ENCODE measurements around the gene SMIM5. TPM values are rescaled to one million over a fixed set of nuclear protein-coding genes. Genes with fewer than 3 reads are reported as not detected.
A peak's percentile ranks its signal among the peaks of the same experiment; 100 is the strongest.

SMIM5 gene
- total and polyA plus RNA-seq, 2 donors, result 0.94 to 7.3 TPM

DNA sequence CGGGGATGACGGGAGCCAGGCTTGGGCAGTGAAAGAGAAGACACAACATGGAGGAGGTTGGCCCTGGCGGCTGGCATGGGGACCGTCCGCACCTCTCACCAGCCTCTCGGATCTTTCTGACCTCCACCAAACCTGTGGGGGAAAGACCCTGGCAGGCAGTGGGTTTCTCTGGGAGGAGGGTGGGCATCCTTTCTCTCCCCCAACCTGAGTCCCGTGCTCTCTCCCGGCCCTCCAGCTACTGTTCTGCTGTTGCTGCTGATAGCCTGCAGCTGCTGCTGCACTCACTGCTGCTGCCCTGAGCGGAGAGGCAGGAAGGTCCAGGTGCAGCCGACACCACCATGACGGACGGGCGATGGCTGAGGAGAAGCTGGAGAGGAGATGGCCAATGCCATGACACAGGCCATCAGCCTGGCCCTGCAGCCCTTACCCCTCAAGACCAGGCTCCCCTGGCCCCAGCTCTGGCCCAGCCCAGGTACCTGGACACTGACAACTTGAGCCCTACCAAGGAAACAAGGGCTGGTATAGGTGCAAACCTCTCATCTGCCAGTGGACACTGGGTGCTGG, 7.4 kb downstream of the SMIM5 start:
- Histone ChIP-seq H3K4me3 (ENCODE audit: low read length in 2 of 2) (no peak overlapping the region), H3K36me3 (ENCODE audit: control insufficient read depth in 2 of 2, insufficient read depth in 2 of 2, low read length in 1 of 2) (peaks cover 8 to 28% of the 10 kb centered on the region in 2 donors), H3K4me1 (ENCODE audit: control insufficient read depth in 2 of 2, insufficient read depth in 2 of 2, low read length in 2 of 2) (peaks cover 0 to 3% of the 10 kb centered on the region in 2 donors), H3K9me3 (ENCODE audit: control insufficient read depth in 2 of 2, insufficient read depth in 1 of 2, low read length in 1 of 2) (no peaks in the 10 kb centered on the region), H3K27ac (ENCODE audit: low read depth in 1 of 2, low read length in 1 of 2) (no peak overlapping the region), H3K27me3 (ENCODE audit: control insufficient read depth in 2 of 2, insufficient read depth in 1 of 2, low read length in 1 of 2) (no peaks in the 10 kb centered on the region)
- 98% methylated on average over 13 of the region's 13 CpGs for WGBS
- no peak for DNase-seq (ENCODE audit: low read depth in 6 of 9, low spot score in 9 of 9)

DNA sequence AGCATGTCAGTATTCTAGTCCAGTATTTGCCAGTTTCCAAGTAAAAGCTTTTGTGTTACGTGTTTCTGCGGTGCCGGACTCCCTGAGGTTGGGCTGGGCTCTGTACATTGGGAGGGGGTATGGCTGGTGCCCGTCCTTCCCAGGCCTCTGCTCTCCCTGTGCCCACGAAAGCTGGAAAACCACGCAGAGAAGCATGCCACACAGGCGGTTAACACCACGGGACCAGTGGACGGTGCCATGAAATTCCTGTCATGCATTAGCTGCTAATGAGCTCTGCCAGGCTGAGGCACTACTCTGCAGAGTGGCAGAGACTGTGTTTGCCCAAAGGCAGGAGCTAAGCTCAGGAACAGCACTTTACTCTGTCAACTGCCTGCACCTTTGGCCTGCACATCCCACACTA, 8.1 kb downstream of the SMIM5 start:
- 95% methylated on average over 9 of the region's 9 CpGs for WGBS
- Histone ChIP-seq H3K4me1 (ENCODE audit: control insufficient read depth in 2 of 2, insufficient read depth in 2 of 2, low read length in 2 of 2) (peaks cover 0 to 10% of the 10 kb centered on the region in 2 donors), H3K9me3 (ENCODE audit: control insufficient read depth in 2 of 2, insufficient read depth in 1 of 2, low read length in 1 of 2) (no peaks in the 10 kb centered on the region), H3K4me3 (ENCODE audit: low read length in 2 of 2) (no peak overlapping the region), H3K36me3 (ENCODE audit: control insufficient read depth in 2 of 2, insufficient read depth in 2 of 2, low read length in 1 of 2) (peaks cover 8 to 28% of the 10 kb centered on the region in 2 donors), H3K27ac (ENCODE audit: low read depth in 1 of 2, low read length in 1 of 2) (no peak overlapping the region), H3K27me3 (ENCODE audit: control insufficient read depth in 2 of 2, insufficient read depth in 1 of 2, low read length in 1 of 2) (no peaks in the 10 kb centered on the region)
- no peak for DNase-seq (ENCODE audit: low read depth in 6 of 9, low spot score in 9 of 9)

GRCh38 chr17:75642182-75642783, 9.0 kb downstream of the SMIM5 start:
- 88% methylated on average over 7 of the region's 7 CpGs for WGBS
- peaks cover 8 to 28% of the 10 kb centered on the region in 2 donors for H3K36me3 ChIP-seq (ENCODE audit: control insufficient read depth in 2 of 2, insufficient read depth in 2 of 2, low read length in 1 of 2)
- H3K4me3 ChIP-seq (ENCODE audit: low read length in 2 of 2), result no peak overlapping the region
- H3K27me3 ChIP-seq (ENCODE audit: control insufficient read depth in 2 of 2, insufficient read depth in 1 of 2, low read length in 1 of 2), result no peaks in the 10 kb centered on the region
- no peak overlapping the region for H3K27ac ChIP-seq (ENCODE audit: low read depth in 1 of 2, low read length in 1 of 2)
- no peaks in the 10 kb centered on the region for H3K9me3 ChIP-seq (ENCODE audit: control insufficient read depth in 2 of 2, insufficient read depth in 1 of 2, low read length in 1 of 2)
- no peak for DNase-seq (ENCODE audit: low read depth in 6 of 9, low spot score in 9 of 9)
- H3K4me1 ChIP-seq (ENCODE audit: control insufficient read depth in 2 of 2, insufficient read depth in 2 of 2, low read length in 2 of 2), result peaks cover 0 to 12% of the 10 kb centered on the region in 2 donors

- H3K36me3 ChIP-seq (ENCODE audit: control insufficient read depth in 2 of 2, insufficient read depth in 2 of 2, low read length in 1 of 2), result peaks cover 11 to 29% of the 10 kb centered on the region in 2 donors
- H3K4me1 ChIP-seq (ENCODE audit: control insufficient read depth in 2 of 2, insufficient read depth in 2 of 2, low read length in 2 of 2), result peaks cover 0 to 12% of the 10 kb centered on the region in 2 donors
- H3K4me3 ChIP-seq (ENCODE audit: low read length in 2 of 2), result no peak overlapping the region
- no peak overlapping the region for H3K27ac ChIP-seq (ENCODE audit: low read depth in 1 of 2, low read length in 1 of 2)
- no peak for DNase-seq (ENCODE audit: low read depth in 6 of 9, low spot score in 9 of 9)
- H3K27me3 ChIP-seq (ENCODE audit: control insufficient read depth in 2 of 2, insufficient read depth in 1 of 2, low read length in 1 of 2), result no peaks in the 10 kb centered on the region
- no peaks in the 10 kb centered on the region for H3K9me3 ChIP-seq (ENCODE audit: control insufficient read depth in 2 of 2, insufficient read depth in 1 of 2, low read length in 1 of 2)
- 97% methylated on average over 17 of the region's 17 CpGs for whole genome bisulfite sequencing
These were observed 9.8 kb downstream of the SMIM5 start for GRCh38 chr17:75642784-75643642.

GRCh38 chr17:75643643-75644017, 10.4 kb downstream of the SMIM5 start:
- WGBS, result 97% methylated on average over 7 of the region's 7 CpGs
- Histone ChIP-seq H3K27me3 (ENCODE audit: control insufficient read depth in 2 of 2, insufficient read depth in 1 of 2, low read length in 1 of 2) (no peaks in the 10 kb centered on the region), H3K9me3 (ENCODE audit: control insufficient read depth in 2 of 2, insufficient read depth in 1 of 2, low read length in 1 of 2) (no peaks in the 10 kb centered on the region), H3K4me3 (ENCODE audit: low read length in 2 of 2) (no peak overlapping the region), H3K36me3 (ENCODE audit: control insufficient read depth in 2 of 2, insufficient read depth in 2 of 2, low read length in 1 of 2) (peaks cover 11 to 29% of the 10 kb centered on the region in 2 donors), H3K27ac (ENCODE audit: low read depth in 1 of 2, low read length in 1 of 2) (no peak overlapping the region), H3K4me1 (ENCODE audit: control insufficient read depth in 2 of 2, insufficient read depth in 2 of 2, low read length in 2 of 2) (peaks cover 0 to 12% of the 10 kb centered on the region in 2 donors)
- no peak for DNase-seq (ENCODE audit: low read depth in 6 of 9, low spot score in 9 of 9)

- Histone ChIP-seq H3K9me3 (ENCODE audit: control insufficient read depth in 2 of 2, insufficient read depth in 1 of 2, low read length in 1 of 2) (no peaks in the 10 kb centered on the region), H3K27me3 (ENCODE audit: control insufficient read depth in 2 of 2, insufficient read depth in 1 of 2, low read length in 1 of 2) (no peaks in the 10 kb centered on the region), H3K4me1 (ENCODE audit: control insufficient read depth in 2 of 2, insufficient read depth in 2 of 2, low read length in 2 of 2) (peaks cover 0 to 12% of the 10 kb centered on the region in 2 donors), H3K27ac (ENCODE audit: low read depth in 1 of 2, low read length in 1 of 2) (no peak overlapping the region), H3K4me3 (ENCODE audit: low read length in 2 of 2) (no peak overlapping the region), H3K36me3 (ENCODE audit: control insufficient read depth in 2 of 2, insufficient read depth in 2 of 2, low read length in 1 of 2) (peaks cover 21% of the 10 kb centered on the region in 2 donors)
- no peak for DNase-seq (ENCODE audit: low read depth in 6 of 9, low spot score in 9 of 9)
- WGBS, result 83% methylated on average over 7 of the region's 7 CpGs
These were observed 12.3 kb downstream of the SMIM5 start for GRCh38 chr17:75645501-75645888.

DNA sequence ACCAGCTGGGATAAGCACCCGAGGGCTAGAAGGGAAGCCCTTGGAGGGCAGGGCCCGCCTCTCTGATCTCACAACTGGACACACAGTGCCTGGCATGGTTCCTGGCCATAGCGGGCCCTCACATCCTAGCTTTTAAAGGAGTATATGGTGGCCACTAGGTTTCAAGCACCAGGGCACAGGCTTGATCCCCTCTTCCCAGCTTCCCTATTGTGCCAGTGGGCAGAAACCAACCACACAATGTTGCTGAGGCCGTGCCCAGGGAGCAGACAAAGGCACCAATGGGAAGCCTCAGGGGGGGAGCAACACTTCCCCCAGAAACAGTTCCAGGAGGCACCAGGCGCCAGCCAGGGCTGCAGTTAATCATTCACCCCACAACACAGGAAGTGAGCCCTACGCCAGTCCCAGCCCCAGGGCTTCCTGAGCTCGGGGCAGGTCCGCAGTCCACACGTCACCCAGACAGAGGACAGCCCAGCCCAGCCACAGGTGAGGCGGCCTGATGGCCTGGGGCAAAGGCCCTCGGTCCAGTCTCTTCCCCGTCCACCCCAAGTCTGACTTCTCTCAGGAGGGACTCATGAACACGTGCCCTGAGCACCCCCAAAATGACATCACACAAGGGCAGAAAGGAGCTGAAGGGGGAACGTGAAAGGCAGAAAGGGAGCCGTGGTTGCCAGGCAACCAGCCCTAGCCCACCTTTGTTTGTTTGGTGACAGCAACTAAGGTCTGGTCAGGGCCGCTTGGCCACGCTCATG, 12.8 kb downstream of the SMIM5 start:
- Histone ChIP-seq H3K9me3 (ENCODE audit: control insufficient read depth in 2 of 2, insufficient read depth in 1 of 2, low read length in 1 of 2) (no peaks in the 10 kb centered on the region), H3K27me3 (ENCODE audit: control insufficient read depth in 2 of 2, insufficient read depth in 1 of 2, low read length in 1 of 2) (no peaks in the 10 kb centered on the region)

GRCh38 chr17:75646638-75646992, 13.4 kb downstream of the SMIM5 start:
- H3K36me3 ChIP-seq (ENCODE audit: control insufficient read depth in 2 of 2, insufficient read depth in 2 of 2, low read length in 1 of 2), result peaks cover 26 to 28% of the 10 kb centered on the region in 2 donors
- no peaks in the 10 kb centered on the region for H3K27me3 ChIP-seq (ENCODE audit: control insufficient read depth in 2 of 2, insufficient read depth in 1 of 2, low read length in 1 of 2)
- DNase-seq (ENCODE audit: low read depth in 6 of 9, low spot score in 9 of 9), result no peak
- peaks cover 0 to 12% of the 10 kb centered on the region in 2 donors for H3K4me1 ChIP-seq (ENCODE audit: control insufficient read depth in 2 of 2, insufficient read depth in 2 of 2, low read length in 2 of 2)
- H3K4me3 ChIP-seq (ENCODE audit: low read length in 2 of 2), result no peak overlapping the region
- no peak overlapping the region for H3K27ac ChIP-seq (ENCODE audit: low read depth in 1 of 2, low read length in 1 of 2)
- no peaks in the 10 kb centered on the region for H3K9me3 ChIP-seq (ENCODE audit: control insufficient read depth in 2 of 2, insufficient read depth in 1 of 2, low read length in 1 of 2)
- WGBS, result 96% methylated on average over 6 of the region's 6 CpGs

More for the DNA sequence above, 12.8 kb downstream of the SMIM5 start:
- Histone ChIP-seq H3K4me1 (ENCODE audit: control insufficient read depth in 2 of 2, insufficient read depth in 2 of 2, low read length in 2 of 2) (peaks cover 0 to 12% of the 10 kb centered on the region in 2 donors), H3K36me3 (ENCODE audit: control insufficient read depth in 2 of 2, insufficient read depth in 2 of 2, low read length in 1 of 2) (peaks cover 26% of the 10 kb centered on the region in 2 donors), H3K27ac (ENCODE audit: low read depth in 1 of 2, low read length in 1 of 2) (no peak overlapping the region), H3K4me3 (ENCODE audit: low read length in 2 of 2) (no peak overlapping the region)
- 54% methylated on average over 17 of the region's 17 CpGs for WGBS
- DNase-seq (ENCODE audit: low read depth in 6 of 9, low spot score in 9 of 9), result peak in 1 of 9 donors; percentile 29

Measured in thymus (tissue), 11 donors.